ENCODE data around the gene ZC3HAV1L. TPM values are rescaled to one million over a fixed set of nuclear protein-coding genes. Genes with fewer than 3 reads are reported as not detected.

ZC3HAV1L gene
- total RNA-seq, 1 donor from 2014 or later, result 21.6 TPM

DNA sequence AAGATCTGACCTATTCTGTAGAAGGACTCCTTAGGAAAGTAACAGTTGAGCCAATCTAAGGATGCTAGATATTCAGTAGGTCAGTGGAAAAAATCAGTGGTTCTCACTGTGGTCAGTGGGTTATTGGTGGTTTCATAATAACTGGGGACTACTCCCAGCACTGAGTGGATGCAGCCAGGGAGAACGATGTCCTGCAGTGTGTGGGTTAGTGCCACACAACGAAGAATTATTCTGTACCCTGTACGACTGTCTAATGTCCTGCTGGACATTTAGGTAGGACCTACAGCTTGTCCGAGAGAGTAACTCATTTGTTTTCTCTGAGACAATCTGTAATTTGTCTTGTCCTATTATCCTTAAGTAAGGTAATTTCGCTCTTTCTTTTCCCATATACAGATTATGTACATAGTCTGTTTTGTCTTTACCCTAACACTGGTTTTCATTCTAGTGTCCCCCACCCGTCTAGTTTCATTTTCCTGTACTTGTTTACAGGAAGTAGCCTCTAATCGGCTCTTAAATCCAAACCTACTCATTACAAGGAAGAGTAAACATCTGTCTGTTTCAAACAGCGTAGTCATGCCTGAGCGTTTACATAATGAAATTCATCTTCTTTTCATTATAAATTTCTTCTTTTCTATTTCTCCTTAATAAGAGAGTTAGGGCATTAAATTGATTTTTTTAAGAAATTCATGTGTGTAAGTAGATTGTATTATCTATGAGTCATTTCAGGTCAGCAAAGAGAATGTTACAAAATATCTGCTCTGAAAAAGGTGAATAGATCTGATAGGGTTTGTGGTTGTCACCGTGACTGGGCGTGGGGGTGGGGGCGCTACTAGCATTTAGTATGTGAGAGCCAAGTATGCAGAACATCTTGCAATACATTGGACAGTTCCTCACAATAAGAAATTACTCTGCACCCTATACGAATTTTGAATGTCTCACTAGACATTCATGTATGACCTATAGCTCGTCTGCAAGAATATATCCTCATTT, 8.3 kb upstream of the ZC3HAV1L start:
- no peak overlapping the region for H3K4me3 ChIP-seq (ENCODE audit: low read depth, low read length)
- no peak for DNase-seq (ENCODE audit: low read depth)
- no peaks in the 10 kb centered on the region for H3K27me3 ChIP-seq (ENCODE audit: control insufficient read depth, insufficient read depth, low read length)
- TF ChIP-seq, protein P1, sequence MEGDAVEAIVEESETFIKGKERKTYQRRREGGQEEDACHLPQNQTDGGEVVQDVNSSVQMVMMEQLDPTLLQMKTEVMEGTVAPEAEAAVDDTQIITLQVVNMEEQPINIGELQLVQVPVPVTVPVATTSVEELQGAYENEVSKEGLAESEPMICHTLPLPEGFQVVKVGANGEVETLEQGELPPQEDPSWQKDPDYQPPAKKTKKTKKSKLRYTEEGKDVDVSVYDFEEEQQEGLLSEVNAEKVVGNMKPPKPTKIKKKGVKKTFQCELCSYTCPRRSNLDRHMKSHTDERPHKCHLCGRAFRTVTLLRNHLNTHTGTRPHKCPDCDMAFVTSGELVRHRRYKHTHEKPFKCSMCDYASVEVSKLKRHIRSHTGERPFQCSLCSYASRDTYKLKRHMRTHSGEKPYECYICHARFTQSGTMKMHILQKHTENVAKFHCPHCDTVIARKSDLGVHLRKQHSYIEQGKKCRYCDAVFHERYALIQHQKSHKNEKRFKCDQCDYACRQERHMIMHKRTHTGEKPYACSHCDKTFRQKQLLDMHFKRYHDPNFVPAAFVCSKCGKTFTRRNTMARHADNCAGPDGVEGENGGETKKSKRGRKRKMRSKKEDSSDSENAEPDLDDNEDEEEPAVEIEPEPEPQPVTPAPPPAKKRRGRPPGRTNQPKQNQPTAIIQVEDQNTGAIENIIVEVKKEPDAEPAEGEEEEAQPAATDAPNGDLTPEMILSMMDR (IDR thresholded peaks at IDR 0.05; ENCODE audit: insufficient read depth, low read length, poor library complexity, severe bottlenecking), result no peak
- no peaks in the 10 kb centered on the region for H3K36me3 ChIP-seq (ENCODE audit: control insufficient read depth, insufficient read depth, low read length)

DNA sequence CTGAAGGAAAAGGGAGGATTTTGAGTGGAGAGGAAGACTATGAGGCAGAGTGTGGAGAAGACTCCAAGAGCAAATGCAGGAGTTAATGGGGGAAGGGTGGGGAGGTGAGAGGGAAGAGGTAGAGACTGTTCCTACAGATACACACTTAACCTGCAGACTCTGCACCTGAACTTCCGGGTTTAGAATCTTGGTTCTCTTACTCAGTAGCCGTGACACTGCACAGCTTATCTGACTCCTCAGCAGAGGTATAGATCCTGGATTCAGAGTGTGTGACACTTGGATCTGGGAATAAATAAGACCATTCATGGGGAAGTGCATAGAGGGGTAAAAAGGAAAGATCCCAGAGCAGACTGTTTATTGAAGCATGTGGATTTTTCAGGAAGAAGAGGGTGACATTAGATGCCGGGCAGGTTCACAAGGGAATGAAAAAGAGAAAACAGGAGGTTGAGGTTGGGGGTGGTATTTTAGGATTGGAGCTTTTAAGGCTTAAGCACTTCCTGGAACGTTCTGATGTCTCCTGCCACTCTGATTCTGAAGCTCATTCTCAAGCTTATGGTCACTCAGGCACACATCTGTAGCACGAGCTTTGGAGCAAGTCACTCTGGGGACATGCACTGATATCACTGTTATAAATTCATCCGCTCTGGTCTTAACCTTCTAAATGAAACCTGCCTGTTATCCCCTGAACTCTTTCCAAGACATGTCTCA, 5.7 kb upstream of the ZC3HAV1L start:
- no peak for DNase-seq (ENCODE audit: low read depth)
- H3K27me3 ChIP-seq (ENCODE audit: control insufficient read depth, insufficient read depth, low read length), result no peaks in the 10 kb centered on the region
- TF ChIP-seq, protein P1 (IDR thresholded peaks at IDR 0.05; ENCODE audit: insufficient read depth, low read length, poor library complexity, severe bottlenecking), result no peak

DNA sequence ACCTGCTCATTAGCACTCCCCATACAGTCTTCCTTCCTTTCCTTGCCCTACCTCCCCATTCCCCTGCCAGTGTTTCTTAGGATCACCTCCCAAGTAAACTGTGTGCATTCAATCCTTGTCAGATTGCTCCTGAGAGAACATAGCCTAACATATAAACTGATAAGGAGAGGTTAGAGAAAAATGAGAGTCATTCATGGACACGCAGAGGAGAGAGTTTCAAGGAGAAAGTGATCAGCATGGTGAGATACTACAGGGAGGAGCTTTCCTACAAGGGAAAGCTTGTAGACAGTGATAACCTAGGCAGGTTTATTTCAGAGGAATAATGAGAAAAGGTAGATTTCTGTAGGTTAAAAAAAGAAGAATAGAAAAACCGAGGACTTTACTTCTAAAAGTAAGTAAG, 2.8 kb upstream of the ZC3HAV1L start:
- H3K4me3 ChIP-seq (ENCODE audit: low read depth, low read length), result no peak overlapping the region
- no peak for DNase-seq (ENCODE audit: low read depth)
- H3K36me3 ChIP-seq (ENCODE audit: control insufficient read depth, insufficient read depth, low read length), result no peaks in the 10 kb centered on the region
- TF ChIP-seq, protein P1 (IDR thresholded peaks at IDR 0.05; ENCODE audit: insufficient read depth, low read length, poor library complexity, severe bottlenecking), result no peak
- no peaks in the 10 kb centered on the region for H3K27me3 ChIP-seq (ENCODE audit: control insufficient read depth, insufficient read depth, low read length)

More for the DNA sequence above, 5.7 kb upstream of the ZC3HAV1L start:
- Histone ChIP-seq H3K4me3 (ENCODE audit: low read depth, low read length) (no peak overlapping the region), H3K36me3 (ENCODE audit: control insufficient read depth, insufficient read depth, low read length) (no peaks in the 10 kb centered on the region)

DNA sequence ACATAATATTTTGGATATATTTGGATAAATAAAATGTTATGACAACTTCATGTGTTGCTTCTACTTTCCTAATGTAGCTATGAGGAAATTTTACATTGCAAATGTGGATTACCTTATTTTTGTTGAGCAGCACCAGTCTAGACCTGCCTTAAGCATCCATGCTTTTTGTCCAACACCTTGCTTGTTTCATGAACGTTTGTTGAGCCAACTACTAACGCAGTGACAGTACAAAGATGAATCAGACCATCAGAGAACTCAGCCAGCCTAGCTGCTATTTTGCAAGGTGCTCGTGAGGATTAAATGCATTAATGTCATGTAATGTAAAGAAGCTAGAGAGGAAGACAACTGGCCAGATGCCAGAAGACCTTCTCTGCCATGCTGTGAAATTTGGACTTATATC, 1.1 kb upstream of the ZC3HAV1L start:
- TF ChIP-seq, protein P1 (IDR thresholded peaks at IDR 0.05; ENCODE audit: insufficient read depth, low read length, poor library complexity, severe bottlenecking), result no peak
- DNase-seq (ENCODE audit: low read depth), result no peak

DNA sequence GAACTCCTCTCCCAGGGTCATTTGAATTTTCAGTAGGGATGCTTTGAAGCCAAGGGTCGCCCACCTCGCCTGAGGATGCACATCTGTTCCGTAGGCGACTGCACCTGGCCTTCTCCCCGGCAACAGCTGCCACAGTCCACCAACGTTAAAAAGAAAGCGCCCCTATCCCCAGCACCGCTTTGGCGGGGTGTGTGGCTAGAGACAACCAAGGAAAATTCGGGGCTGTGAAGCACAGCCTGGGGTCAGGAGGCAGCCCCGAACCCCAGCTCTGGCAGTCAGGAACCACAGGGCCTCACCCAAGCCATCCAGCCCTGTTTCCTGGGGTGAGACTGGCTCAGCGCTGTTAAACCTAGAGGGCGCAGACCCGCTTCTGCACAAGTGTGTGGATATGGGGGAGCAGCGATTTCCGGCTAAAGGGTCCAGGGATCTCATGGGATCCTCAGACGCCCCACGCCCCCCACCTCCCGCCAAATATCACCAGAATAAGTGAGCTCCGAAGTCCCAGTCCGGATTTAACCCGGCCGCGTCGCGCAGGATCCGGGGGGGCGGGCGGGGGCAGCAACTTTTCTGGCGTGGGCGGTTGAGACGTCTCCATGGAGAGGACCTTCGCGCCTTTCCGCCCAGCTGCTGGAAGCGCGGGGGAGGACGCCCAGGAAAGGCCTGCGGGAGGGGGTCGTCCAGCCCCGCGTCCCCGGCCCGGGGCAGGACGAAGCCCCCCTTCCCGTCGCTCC, 822 bp downstream of the ZC3HAV1L start:
- Histone ChIP-seq H3K36me3 (ENCODE audit: control insufficient read depth, insufficient read depth, low read length) (no peaks in the 10 kb centered on the region), H3K27me3 (ENCODE audit: control insufficient read depth, insufficient read depth, low read length) (no peaks in the 10 kb centered on the region), H3K4me3 (ENCODE audit: low read depth, low read length) (peak overlapping the region; percentile 79)
- no peak for DNase-seq (ENCODE audit: low read depth)
- TF ChIP-seq, protein P1 (IDR thresholded peaks at IDR 0.05; ENCODE audit: insufficient read depth, low read length, poor library complexity, severe bottlenecking), result peak; percentile 4

More for the DNA sequence above, 1.1 kb upstream of the ZC3HAV1L start:
- no peaks in the 10 kb centered on the region for H3K36me3 ChIP-seq (ENCODE audit: control insufficient read depth, insufficient read depth, low read length)
- H3K4me3 ChIP-seq (ENCODE audit: low read depth, low read length), result no peak overlapping the region
- H3K27me3 ChIP-seq (ENCODE audit: control insufficient read depth, insufficient read depth, low read length), result no peaks in the 10 kb centered on the region
